NCI-H226 (cell line): ENCODE results near the gene C3orf20.

ENCODE experiments used
- DNase-seq: peaks from one replicate; pipeline ENCODE4 v3.0.0-alpha.2; 2015

C3orf20 gene

GRCh38 chr3:14780927-14781507 lies 106.1 kb downstream of the C3orf20 start:
- DNase-seq = peak; percentile 45

GRCh38 chr3:14783480-14784086 lies 108.6 kb downstream of the C3orf20 start:
- DNase-seq = no peak

GRCh38 chr3:14784087-14784681 lies 109.2 kb downstream of the C3orf20 start:
- no peak for DNase-seq

- DNase-seq = no peak
Observed at GRCh38 chr3:14785207-14786155, 110.5 kb downstream of the C3orf20 start.

- no peak for DNase-seq
Observed at GRCh38 chr3:14786369-14786768, 111.4 kb downstream of the C3orf20 start.

- DNase-seq = no peak
Observed at GRCh38 chr3:14787630-14788029, 112.7 kb downstream of the C3orf20 start.

- no peak for DNase-seq
Observed at GRCh38 chr3:14788644-14789043, 113.7 kb downstream of the C3orf20 start.

- DNase-seq = no peak
Observed at GRCh38 chr3:14789221-14789620, 114.3 kb downstream of the C3orf20 start.

- DNase-seq = no peak
Observed at GRCh38 chr3:14789640-14790285, 114.8 kb downstream of the C3orf20 start.

- DNase-seq = peak; percentile 17
Observed at GRCh38 chr3:14791343-14791945, 116.5 kb downstream of the C3orf20 start.

GRCh38 chr3:14792691-14793121 lies 117.8 kb downstream of the C3orf20 start:
- DNase-seq = no peak

- no peak for DNase-seq
Observed at GRCh38 chr3:14793126-14793857, 118.4 kb downstream of the C3orf20 start.

GRCh38 chr3:14793858-14794234 lies 118.9 kb downstream of the C3orf20 start:
- DNase-seq = no peak

- DNase-seq = no peak
Observed at GRCh38 chr3:14794435-14794834, 119.5 kb downstream of the C3orf20 start.

GRCh38 chr3:14795996-14796395 lies 121.1 kb downstream of the C3orf20 start:
- no peak for DNase-seq

- no peak for DNase-seq
Observed at GRCh38 chr3:14796403-14797077, 121.6 kb downstream of the C3orf20 start.

- DNase-seq = no peak
Observed at GRCh38 chr3:14797731-14798130, 122.8 kb downstream of the C3orf20 start.

- no peak for DNase-seq
Observed at GRCh38 chr3:14798231-14798630, 123.3 kb downstream of the C3orf20 start.

GRCh38 chr3:14799146-14799545 lies 124.2 kb downstream of the C3orf20 start:
- no peak for DNase-seq

GRCh38 chr3:14801031-14801430 lies 126.1 kb downstream of the C3orf20 start:
- no peak for DNase-seq
